ENCODE data around the gene NR5A2.

Gene NR5A2

GRCh38 chr1:200211157-200211556, 183.6 kb downstream of the NR5A2 start:
- DNase-seq, result no peak

GRCh38 chr1:200213392-200213791, 185.9 kb downstream of the NR5A2 start:
- no peak for DNase-seq

- no peak for DNase-seq
Observed at GRCh38 chr1:200213921-200214320, 186.4 kb downstream of the NR5A2 start.

- DNase-seq, result no peak
Observed at GRCh38 chr1:200215350-200215749, 187.8 kb downstream of the NR5A2 start.

- DNase-seq, result no peak
Observed at GRCh38 chr1:200217703-200218102, 190.2 kb downstream of the NR5A2 start.

GRCh38 chr1:200221614-200222282, 194.2 kb downstream of the NR5A2 start:
- DNase-seq, result no peak

- DNase-seq, result no peak
Observed at GRCh38 chr1:200223207-200223606, 195.7 kb downstream of the NR5A2 start.

GRCh38 chr1:200223613-200224012, 196.1 kb downstream of the NR5A2 start:
- DNase-seq, result no peak

GRCh38 chr1:200224315-200224714, 196.8 kb downstream of the NR5A2 start:
- DNase-seq, result no peak

GRCh38 chr1:200226268-200226968, 198.9 kb downstream of the NR5A2 start:
- no peak for DNase-seq

GRCh38 chr1:200226969-200227303, 199.4 kb downstream of the NR5A2 start:
- no peak for DNase-seq

Measured in islet precursor cell (in vitro differentiated cells).